Germinal center (tissue), 1 donor: Measurements from ENCODE around the gene NTMT1.
A peak's percentile ranks its signal among the peaks of the same experiment; 100 is the strongest.

Experiments used
- DNase-seq: peaks from one replicate; pipeline ENCODE4 v3.0.0; 2012; ENCODE audit warnings: mixed read lengths, low spot score

The NTMT1 gene

GRCh38 chr9:129637102-129637501, 11.1 kb downstream of the NTMT1 start:
- no peak for DNase-seq

DNA sequence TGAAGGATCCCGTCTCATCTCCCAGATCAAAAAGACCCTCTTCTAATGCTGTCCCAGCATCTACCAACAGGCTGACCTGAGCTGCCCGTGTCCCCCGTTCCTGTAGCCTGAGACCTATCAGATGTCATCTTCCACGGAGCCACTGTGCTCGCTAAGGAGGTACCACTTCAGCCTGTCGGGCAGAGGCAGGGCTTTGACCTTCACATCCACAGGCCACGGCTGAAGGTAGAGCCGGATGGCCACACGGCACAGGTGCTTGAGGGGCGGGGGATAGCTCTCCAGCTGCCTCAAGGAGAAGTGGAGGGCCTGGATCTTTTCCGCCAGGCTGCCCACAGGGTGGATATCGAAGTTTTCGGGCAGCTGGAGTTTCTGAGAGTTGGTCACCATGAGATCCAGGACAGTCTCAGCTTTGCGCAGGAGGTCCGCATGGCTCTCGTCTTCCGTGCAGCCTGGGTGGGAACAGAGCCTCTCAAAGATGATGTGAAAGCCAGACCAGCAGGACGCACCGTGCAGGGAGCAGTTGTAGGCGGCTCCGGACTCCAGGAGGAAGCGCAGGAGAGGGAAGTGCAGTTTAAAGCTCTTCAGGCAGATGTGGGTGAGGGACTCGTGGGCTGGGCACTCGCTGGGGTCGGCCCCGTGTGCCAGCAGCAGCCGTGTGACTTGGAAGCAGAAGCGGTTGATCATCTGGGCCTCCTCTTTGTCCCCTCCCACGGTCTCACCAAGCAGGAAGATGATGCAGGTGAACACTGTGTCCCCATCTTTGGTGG, 11.9 kb downstream of the NTMT1 start:
- DNase-seq, result no peak

- DNase-seq, result no peak
Measured at GRCh38 chr9:129639034-129639630, 13.2 kb downstream of the NTMT1 start.

DNA sequence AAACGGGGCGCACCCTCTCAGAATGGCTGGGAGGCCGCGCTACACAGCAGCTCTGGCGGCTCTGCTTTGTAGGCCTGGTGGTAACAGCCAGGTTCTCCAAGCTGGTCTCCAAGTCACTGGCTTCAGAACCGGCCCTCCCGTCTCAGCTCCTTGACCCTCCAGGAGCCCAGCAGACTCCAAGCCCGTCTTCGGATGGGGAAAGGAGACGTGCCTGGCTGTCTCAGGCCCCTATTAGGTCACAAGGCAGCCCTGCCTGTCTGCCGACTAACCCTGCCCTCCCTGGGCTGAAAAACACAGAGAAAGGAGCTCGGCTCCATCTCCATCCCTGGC, 13.8 kb downstream of the NTMT1 start:
- no peak for DNase-seq

DNA sequence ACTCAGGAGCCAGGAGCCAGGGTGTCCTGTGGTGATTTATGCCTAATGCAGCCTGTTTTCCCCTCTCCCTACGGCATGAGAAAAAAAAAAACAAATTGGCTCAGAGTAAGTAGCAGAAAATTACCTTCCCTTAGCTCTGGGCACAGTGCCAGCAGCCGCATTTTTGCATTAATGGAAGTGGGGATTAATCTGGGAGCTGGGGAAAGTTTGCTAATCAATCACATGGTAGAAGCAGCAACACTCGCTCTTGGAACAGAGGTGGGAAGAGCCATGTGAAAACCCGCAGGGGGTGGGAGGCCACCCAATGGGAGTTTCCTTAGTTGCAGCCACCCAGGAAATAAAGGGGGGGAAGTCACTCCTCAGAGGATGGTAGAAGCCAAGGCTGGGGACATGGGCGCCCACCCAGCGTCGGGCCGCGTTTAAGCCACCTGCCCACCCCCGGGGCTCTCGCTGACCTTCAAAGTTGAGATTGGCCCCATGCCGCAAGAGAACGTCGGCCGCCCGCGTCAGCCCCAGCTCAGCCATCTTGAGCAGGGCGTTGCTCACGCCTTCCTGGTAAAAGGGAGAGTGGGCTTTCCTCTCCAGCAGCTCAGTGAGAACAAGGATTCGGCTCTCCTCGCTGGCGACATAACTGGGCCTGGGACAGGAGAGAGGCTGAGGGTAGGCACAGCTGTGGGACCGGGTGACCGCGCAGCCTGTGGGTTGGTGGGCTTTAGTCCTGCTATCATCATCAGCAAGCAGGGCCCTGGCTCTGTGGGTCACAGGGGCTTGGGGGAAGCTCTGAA, 14.3 kb downstream of the NTMT1 start:
- DNase-seq, result no peak

- no peak for DNase-seq
Measured at GRCh38 chr9:129640871-129641749, 15.1 kb downstream of the NTMT1 start.

- peak; percentile 97 for DNase-seq
Measured at GRCh38 chr9:129641750-129642585, 16.0 kb downstream of the NTMT1 start, which contains the start of gene ASB6. Gene ASB6, minus strand, starts transcription at chr9:129642151. Its CDS starts 152 bp downstream, at chr9:129641999.

GRCh38 chr9:129643706-129644105, 17.7 kb downstream of the NTMT1 start:
- DNase-seq, result no peak

GRCh38 chr9:129644365-129644764, 18.4 kb downstream of the NTMT1 start:
- no peak for DNase-seq

DNA sequence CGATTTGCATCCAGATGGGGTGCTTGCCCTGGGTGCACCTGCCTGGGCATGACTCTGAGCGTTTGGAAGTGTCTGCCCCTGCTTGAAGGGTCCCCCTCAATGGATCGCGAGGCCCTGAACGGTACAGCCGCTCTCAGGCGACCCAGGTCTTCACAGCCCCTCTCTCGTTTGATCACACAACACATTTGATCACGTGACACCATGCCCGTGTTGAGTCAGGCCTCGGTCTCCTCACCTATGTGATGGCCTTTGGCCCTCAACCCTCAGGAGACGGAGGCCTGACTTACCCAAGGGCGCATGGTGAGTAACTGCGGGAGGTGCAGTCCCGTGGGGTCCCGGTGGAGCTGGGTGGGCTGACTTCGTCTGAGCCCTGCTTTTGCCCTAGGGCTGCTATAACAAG, 18.9 kb downstream of the NTMT1 start:
- no peak for DNase-seq

GRCh38 chr9:129646252-129646651, 20.3 kb downstream of the NTMT1 start:
- no peak for DNase-seq

- DNase-seq, result no peak
Measured at GRCh38 chr9:129646654-129647053, 20.7 kb downstream of the NTMT1 start.

DNA sequence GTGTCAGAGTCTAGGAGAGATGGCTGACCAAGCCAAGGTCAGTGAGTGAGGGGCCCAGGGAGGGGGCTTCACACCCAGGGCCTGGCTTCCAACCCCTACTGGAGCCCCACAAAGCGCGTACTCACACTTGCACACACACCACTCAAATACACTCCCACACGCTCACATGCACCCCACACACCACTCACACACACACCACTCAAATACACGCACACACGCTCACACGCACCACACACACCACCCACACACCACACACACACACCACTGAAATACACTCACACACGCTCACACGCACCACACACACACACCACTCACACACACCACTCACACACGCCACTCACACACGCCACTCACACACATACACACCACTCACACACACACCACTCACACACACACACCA, 21.7 kb downstream of the NTMT1 start:
- no peak for DNase-seq

- no peak for DNase-seq
Measured at GRCh38 chr9:129648092-129648763, 22.3 kb downstream of the NTMT1 start.

DNA sequence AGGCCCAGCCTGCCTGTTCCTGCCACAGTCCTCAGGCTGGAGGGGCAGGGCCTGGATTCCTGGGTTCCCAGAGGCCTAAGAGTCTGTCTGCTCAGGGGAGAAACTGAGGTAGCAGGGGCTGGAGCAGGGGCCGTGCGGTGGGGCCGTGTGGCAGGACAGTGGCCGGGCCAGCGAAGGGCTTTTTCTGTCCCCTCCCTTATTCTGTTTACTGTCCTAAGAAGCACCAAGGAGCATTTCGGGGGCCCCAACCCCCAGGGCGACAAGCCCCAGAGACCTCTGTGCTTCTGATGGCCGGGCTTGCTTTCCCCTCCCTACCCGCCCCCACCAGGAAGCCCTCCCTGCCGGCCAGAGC, 22.8 kb downstream of the NTMT1 start:
- no peak for DNase-seq

GRCh38 chr9:129649726-129650679, 24.0 kb downstream of the NTMT1 start:
- no peak for DNase-seq

- no peak for DNase-seq
Measured at GRCh38 chr9:129650680-129651235, 24.8 kb downstream of the NTMT1 start.

DNA sequence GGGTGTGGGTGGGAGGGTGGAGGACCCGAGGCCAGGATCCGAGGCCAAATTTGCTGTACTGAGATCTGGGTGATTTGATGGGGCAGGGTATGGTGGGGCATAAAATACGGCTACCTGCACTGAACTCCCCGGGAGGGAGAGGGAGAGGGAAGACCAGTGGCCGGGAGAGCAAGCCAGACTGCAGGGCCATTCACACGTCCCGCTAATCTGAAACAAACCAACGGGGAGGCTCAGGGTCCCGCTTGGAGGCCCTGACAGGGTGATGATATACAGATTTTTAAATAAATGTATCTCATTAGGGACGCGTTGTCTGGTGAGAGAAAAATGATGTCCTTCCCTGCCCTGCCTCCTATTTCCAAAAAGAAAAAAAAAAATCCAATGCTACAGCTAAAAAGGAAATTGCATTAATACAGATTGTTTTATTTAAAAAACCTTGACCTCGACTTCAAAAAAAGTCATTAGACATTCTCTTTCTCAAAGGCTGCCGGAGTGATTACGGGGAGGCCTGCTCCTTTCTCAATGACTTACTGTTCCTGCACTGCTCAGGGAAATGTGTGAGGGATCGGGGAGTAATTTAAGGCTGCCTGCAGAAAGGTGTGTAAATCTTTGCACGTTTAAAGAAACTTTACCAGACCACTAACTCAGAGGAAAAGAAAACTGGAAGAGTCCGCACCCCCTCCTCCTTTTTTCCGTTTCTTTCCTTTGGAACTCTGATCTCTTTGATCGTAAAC, 28.0 kb downstream of the NTMT1 start:
- DNase-seq, result no peak
